GM18909 (cell line): Measurements from ENCODE around the gene ADCY4.

Source experiments
- ATAC-seq: cut with Tn5 transposase; IDR thresholded peaks from one replicate; pipeline ENCODE4 v1.9.1; 2021; ENCODE audit warnings: mild to moderate bottlenecking; ENCODE audit not compliant: unreplicated experiment, poor library complexity

Gene ADCY4

DNA sequence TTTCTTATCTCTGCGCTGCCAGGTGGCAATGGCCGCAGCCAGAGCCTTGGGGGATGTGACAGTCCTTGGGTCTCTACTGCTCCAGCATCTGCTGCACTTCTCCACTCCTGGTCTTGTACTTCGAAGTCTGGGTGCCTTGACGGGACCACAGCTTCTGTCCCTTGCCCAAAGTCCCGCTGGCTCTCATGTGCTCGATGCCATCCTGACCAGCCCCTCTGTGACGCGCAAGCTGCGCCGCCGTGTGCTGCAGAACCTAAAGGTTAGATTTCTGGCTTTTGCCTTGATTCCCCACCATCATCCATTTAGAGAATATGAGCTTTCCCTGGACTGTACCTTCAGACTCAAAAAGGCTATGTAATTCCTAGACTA lies 30.9 kb downstream of the ADCY4 start:
- ATAC-seq: no peak

DNA sequence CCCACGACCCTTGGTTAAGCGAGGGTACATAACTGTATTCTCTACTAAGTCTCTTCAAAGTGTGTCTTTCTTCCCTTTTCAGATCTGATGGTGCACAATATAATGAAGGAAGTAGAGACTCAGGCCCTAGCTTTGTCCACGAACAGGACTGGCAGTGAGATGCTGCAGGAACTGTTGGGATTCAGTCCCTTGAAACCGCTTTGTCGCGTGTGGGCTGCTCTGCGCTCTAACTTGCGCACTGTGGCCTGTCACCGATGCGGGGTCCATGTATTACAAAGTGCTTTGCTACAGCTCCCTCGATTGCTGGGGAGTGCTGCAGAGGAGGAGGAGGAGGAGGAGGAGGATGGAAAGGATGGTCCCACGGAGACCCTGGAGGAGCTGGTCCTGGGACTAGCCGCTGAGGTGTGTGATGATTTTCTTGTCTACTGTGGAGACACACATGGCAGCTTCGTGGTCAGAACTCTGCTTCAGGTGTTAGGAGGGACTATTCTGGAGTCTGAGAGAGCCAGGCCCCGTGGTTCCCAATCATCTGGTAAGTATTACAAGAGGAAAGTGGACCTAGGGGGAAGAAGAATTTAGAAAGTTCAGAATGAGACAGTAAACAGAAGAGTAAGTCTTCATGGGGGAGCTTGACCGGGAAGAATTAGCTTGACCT lies 34.4 kb downstream of the ADCY4 start:
- ATAC-seq: no peak

DNA sequence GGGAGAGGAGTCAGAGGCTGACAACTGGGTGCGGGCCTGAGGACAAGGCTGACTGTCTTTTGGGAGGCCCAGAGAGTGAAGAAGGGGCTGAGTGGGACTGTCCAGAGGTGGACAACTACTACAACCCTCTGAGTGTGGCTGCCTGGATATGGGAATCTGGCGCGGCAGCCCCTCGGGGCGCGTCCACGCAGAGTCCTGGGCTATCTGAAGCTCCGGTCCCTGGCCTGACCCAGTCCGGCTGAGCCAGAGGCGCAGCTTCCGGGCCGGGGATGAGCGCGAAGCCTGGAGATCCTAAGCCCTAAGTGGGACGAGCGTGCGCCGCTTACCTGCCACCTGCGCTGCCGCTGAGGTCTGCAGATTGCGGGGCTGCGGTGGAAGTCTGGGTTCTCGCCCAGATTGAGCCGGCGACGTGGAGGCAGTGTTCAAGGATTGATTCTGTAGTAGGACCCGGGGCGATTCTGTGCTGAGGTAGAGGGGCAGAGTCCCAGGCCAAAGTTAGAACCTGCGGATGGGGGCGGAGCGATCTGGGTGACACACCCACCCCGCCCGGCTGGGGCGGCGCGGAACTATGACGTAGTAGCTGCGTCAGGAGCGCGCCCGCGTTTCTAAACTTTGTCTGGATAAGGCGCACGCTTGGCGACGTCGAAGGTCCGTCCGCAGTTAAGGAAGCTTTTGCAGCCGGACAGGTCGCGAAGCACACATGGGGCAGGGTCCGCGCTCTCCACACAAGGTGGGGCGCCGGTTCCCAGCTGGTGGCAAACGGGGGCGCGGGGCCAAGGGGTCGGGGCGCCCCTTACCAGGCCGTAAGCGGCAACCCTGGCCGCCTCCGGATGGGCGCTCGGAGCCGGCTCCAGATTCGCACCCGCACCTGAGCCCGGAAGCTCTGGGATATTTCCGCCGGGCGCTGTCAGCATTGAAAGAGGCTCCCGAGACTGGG lies 35.3 kb downstream of the ADCY4 start, which contains the start of the genes DHRS1 and NOP9:
Gene DHRS1 (minus strand): TSS at position 526 of the 937 bp plus-strand sequence. CDS start 674 bp downstream, outside the sequence.
Gene NOP9 (plus strand): TSS at position 596 of the 937 bp plus-strand sequence. CDS start 105 bp downstream, at position 701.
- peak; percentile 80 for ATAC-seq

DNA sequence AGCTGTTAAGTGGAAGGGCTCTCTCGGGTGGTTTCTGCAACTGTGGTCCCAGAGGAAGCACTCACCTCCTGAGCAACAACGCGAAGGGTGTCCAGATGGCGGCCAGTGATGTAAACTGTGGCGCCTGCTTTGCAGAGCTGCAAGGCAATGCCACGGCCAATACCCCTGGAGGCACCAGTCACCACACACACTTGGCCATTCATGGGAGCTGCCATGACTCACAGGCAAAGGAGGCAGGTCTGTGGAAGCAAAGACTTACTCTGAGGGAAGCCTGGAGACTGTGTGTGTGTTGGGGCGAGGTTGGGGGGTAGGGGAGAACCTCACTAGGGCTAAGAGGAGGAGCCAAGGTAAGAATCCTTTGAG lies 36.0 kb downstream of the ADCY4 start:
- peak; percentile 7 for ATAC-seq

DNA sequence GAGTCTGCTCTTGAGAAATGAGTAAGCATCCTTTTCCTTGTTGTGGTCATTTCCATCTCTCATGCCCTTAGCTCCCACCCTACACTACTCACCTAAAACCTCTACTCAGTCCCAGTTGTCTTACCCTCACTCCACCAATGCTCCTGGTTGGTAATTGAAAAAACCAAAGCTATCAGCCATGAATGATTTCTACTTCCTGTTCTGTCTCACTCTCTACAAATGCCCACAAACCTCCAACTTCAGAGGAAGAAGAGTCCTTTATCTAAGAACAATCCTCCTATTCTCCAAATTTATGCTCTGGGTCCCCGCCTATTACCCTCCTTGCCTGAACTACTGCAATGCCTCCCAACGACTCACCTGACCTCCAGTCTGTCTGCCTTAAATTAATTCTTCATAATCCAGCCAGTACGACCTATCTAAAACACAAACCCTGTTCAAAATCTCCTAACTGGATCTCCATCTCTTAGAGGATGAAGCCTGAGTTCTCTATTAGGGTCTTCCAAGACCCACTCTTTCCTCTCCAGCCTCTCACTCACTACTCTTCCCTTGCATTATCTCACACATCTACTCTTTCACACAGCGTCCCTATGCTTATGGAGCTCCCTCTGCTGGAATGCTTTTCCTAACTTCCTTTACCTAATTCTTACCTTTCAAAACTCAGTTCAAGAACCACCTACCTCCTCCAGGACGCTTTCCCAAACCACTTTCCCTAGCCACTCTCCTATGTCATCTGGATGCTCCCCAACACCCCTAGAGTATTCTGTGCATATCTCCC lies 37.5 kb downstream of the ADCY4 start:
- peak; percentile 15 for ATAC-seq

DNA sequence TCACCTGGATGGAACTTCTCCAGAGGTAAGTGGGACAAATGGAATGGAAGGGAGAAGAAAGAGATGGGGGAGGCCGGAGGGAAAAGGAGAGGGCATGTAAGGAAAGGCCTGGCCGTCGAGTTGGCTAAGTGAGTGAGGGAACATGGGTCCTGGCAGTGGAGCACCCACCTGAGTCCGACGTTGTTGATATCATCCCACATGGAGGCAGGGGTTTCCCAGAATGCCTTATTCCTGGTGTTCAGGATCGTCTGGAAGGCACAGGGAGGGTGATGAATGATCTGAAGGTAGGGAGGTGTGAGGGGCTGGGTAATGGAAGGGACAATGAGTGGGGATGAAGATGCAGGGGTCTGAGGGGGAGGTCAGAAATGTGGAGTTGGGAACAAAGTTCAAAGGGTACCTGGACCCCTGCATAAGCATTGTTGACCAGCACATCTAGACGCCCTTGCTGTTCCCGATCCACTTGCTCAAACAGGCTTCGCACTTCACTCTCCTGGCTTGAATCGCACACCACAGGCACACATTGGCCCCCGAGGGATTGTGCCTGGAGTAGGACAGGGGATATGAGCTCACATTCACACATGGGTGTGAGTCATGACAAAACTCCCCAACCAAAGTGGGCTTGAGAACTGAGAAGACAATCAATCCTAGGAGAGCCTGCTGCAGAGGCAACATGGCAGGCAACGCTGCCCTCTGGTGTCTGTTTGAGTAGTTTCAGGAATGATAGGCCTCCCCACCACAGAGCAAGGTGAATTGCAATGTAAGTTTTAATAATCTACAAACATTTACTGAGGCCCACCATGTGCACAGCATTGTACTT lies 38.3 kb downstream of the ADCY4 start:
- peak; percentile 57 for ATAC-seq

DNA sequence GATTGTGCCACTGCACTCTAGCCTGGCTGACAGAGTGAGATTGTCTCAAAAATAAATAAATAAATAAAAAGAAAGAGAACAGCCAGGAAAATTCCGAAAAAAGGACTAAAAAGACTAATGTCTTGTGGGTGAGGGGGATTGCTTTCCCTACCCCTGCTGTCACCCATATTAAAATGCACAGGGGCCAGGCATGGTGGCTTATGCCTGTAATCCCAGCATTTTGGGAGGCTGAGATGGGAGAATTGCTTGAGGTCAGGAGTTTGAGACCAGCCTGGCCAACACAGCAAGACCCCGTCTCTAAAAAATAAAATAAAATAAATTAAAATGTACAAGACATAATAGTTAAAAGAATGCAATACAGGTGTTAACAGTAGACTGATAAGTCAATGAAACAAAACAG lies 41.3 kb downstream of the ADCY4 start:
- ATAC-seq: no peak

DNA sequence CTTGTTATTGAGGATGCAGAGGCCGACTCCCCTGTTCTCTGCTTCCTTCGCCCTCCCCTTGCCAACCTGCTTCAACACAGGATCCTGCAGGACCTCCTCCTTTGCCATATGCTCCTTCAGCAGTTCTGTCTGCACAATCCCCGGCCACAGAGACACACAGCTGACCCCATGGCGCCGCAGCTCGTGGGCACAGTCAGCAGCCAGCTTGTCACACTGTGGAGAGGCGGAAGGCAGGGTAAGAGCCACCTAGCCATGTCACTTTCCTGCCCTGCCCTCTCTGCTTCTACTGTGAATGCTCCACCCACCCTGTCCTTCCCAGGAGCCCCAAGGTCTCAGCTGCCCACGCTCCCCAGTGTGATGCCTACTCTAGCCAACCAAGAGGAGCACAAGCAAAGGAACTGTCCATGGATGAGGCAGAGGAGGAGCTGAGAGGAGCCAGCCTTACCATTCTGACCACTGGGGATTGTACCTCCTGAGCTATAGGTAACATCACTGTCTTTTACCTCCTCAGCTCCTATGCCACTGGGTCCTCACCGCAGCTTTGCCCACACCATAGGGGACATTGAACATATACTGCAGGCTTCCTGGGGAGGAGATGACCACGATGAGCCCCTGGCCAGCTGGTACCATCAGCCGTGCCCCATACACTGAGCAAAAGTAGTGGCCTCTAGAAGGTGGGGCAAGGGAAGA lies 42.6 kb downstream of the ADCY4 start:
- ATAC-seq: no peak

DNA sequence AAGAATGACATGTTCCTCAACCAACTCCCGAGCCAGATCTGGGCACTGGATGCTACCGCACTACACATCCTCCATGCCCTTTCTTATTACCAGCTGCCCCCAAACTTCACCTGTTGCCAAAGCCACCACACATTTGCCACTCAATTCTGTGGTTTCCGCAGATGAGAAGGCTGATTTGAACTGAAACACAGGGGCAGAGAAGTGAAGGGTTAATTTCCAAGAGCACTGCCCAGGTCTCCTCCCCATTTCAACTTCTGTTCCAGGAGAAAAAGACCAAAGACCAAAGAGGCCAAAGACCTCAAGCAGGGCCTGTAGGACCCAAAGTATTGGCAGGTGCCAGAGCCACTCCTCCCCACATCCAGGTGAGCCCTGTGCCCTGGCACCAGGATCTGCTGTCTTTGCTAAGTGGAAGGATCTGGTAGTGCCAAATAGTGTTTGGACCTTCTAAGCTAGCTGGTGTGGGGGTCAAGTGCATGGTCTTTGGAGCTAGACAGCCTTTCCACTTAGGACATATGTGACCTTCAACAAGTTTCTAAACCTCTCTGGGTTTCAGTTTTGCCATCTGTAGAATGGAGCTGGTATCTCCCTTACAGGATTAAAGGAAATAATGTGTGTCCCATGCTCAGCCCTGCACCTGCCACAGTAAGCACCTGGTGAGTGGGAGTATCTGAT lies 43.3 kb downstream of the ADCY4 start:
- no peak for ATAC-seq

DNA sequence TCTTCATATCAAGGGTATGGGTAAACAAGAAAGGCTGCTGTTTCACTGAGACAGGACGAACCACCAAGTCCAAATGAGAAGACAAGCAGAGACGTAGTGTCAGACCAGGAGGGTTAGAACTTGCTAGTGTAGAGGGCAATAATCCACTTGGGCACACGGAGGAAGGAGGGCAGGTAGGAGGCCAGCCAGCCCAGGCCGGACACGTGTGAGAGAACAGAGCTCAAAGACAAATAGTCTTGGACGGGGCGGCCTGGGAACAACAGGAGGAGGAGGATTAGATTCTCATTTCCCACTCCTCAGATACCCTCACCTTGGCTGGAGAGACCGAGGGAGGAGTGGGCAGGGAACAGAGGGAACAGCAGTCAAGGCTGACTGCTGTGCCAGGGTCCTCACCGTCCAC lies 44.1 kb downstream of the ADCY4 start:
- no peak for ATAC-seq

DNA sequence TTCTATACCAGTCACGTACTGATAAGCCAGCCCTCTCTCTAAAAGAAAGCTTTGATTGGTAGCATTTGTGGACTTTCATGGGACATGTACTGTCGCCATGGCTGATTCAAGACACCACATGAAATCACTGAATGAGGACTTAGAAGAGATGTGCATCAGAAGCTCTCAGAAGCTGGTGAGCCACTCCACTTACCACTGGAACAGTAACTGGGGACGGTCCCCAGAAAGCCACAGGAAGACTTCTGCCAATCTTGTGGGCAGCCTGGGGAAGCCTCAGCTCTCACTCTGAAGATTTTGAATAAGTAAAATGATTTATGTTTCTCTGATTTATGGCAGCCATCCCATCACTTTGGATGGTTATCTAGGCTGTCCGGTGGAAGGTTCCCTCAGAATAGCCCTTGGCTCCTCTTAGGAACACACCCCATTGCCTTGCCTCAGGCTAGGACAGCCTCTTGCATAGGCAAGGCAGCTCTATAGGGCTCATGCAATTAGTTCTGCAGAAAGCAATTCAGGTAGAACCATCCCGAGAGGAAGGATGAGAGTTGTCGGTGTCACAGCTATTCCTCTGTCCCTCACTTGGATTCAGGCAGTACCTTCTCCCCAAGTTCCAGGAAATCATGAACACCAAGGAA lies 45.1 kb downstream of the ADCY4 start:
- ATAC-seq: no peak

DNA sequence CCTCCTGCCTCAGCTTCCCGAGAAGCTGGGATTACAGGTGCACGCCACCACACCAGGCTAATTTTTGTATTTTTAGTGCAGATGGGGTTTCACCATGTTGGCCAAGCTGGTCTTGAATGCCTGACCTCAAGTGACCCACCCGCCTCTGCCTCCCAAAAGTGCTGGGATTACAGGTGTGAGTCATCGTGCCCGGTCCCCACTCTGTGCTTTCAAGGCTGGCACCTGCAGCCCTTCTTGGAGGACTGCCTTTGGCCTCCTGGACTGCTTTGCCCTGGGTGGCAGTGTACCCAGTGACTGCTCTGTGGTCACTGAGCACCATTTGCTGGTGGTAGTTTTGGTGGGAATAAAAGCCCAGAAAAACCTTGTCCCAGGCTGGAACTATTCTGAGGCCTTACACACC lies 47.9 kb downstream of the ADCY4 start:
- ATAC-seq: no peak

DNA sequence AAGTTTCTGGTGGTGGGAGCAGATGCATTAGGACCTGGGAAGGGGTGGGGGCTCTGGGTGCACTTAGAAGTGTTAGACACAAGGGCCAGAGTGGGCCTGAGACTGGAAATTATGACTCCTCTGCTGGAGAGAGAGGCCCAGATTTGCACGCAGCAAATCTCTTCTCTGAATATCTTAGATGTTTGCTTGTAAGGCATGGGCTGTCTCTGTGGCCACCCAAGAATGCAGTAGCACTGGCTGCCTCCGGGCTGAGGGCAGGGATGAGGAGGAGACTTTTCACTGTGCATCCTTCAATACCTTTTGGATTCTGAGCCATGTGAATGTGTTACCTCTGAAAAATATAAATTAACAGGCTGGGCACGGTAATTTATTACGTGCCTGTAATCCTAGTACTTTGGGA lies 49.5 kb downstream of the ADCY4 start:
- ATAC-seq: no peak

DNA sequence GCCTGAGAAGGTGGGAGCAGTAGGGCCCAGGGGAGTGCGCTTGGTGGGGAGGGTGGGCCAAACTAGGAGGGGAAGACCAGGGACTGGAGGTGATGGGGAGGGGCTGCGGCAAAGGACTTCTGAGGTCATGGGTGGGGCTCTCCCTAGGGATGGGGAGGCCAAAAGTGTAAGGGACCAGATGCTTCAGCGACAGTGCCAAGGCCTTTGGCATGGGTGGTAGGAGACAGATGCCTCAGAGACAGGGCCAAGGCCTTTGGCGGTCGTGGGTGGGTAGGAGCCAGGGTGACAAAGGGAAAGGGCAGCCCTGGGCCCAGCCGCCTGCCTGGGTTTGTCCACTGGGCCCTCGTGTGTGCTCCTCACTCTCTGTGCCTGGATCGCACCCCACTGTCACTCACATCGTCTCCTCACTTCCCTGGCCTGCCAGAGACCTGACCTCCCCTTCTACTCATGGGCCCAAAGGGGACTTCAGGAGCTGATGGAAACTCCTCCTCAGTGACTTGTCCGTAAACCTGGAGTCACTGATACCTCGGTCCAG lies 50.3 kb downstream of the ADCY4 start:
- ATAC-seq: no peak

DNA sequence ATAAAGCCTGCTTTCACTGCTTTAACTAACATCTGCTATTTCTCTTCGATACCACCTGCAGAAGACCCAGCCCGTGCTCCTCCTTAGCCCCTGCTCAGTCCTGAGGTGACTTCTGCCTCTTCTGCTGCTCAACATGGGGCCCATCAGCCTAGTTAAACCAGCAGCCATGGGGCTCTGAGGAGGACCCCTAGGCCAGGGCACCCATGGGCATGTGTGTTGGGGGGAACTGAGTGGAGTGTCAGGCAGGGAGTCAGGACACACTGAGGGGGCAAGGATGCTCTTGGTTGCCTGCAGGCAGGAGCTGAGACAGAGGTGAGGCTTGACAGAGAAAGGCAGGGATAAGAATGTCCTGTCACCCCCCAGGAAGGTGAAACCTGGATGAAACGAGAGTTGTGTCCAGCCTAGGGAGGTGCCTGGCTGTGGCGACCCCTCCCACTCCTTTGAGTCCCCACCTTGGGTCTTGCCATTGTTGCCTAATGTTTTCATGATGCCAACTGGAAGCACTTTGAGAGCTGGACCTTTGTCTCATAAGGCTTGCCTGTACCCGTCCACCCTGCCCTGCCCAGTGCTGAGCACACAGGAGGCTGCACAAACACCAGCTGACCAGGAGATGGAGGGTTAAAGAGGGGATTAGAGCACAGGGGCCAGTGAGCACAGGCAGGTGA lies 50.9 kb downstream of the ADCY4 start:
- ATAC-seq: no peak

DNA sequence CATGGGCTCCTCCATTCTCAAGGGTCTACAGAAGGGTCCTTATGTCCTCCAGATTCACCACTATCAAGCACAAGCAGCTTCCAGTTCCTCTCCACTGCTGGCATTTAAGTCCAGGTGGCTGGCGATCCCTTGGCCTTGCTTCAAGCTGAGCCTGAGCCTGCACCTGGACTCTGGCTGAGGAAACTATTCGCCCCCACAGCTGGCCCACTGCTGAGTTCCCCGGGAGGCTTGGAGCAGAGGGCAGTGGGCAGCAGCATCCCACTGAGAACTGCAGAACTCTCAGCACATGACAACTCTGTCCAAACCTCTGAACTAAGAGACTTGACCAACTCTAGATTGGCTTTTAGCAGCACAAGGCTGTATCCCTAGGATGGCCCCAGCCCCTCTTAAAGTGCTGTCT lies 52.1 kb downstream of the ADCY4 start:
- no peak for ATAC-seq

DNA sequence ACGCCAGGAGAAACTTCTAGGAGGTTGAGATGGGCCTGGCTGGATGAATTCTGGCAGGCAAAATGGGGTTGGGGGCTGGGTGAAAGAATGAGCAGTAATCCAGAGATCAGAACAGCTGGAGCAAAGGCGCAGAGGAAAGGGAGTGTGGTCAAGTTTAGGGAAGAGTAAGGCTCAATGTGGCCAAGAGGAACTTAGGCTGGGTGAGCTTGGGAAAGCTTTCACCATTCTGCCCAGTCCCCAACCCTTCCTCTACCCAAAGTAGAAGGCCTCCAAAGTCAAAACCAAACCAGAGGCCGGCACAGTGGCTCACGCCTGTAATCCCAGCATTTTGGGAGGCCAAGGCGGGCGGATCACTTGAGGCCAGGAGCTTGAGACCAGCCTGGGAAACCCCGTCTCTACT lies 53.2 kb downstream of the ADCY4 start:
- ATAC-seq: no peak
